Mucosa of descending colon (tissue), 3 donors: ENCODE measurements around the gene OLFML2A. TPM values are rescaled to one million over a fixed set of nuclear protein-coding genes. Genes with fewer than 3 reads are reported as not detected.

Experiments used
- ATAC-seq: fragments of 200-7000 bp; cut with Tn5 transposase; one replicate; pipeline ENCODE4 v1.9.1; 2020; ENCODE audit warnings: mild to moderate bottlenecking, moderate library complexity
- DNase-seq, 3 donors: peaks; one replicate each; pipeline ENCODE4 v3.0.0-alpha.2; 2020
- H3K36me3 ChIP-seq: fragments of 200-600 bp; one replicate; pipeline ENCODE4 v1.8.0; 2021; ENCODE audit warnings: low read depth, mild to moderate bottlenecking
- H3K4me1 ChIP-seq: fragments of 200-600 bp; one replicate; pipeline ENCODE4 v1.8.0; 2021; ENCODE audit warnings: low read depth, mild to moderate bottlenecking
- H3K4me3 ChIP-seq: fragments of 200-600 bp; one replicate; pipeline ENCODE4 v1.8.0; 2021; ENCODE audit warnings: mild to moderate bottlenecking
- H3K9me3 ChIP-seq: fragments of 200-600 bp; one replicate; pipeline ENCODE4 v1.8.0; 2021; ENCODE audit warnings: mild to moderate bottlenecking
- intact Hi-C, 2 donors: fragments of 100-400 bp; cut with DNase I in 1 of 2; cut with micrococcal nuclease in 1 of 2; formaldehyde crosslinking; loops; one replicate each; pipeline versions ENCODE4 v1.11.0 to v1.11.1; 2022; cut with DNase I, micrococcal nuclease
- total RNA-seq, 3 donors: library from RNA; stranded (reverse); fragmentation: NEBNext Ultra II Directional in 2 of 3; extraction: Animal tissue kit (Norgen Biotek cat#: 25700) in 2 of 3; gene quantifications; one replicate each; pipeline versions ENCODE4 v1.2.1 to v1.2.4, GENCODE V29; 2021 to 2023
- TF ChIP-seq, protein P1 (sequence below): fragments of 200-600 bp; IDR thresholded peaks from one replicate; pipeline ENCODE4 v1.8.0; 2022; ENCODE audit warnings: antibody characterized with exemption, mild to moderate bottlenecking
- donor health status: DM: no; HTN: no; CAD: no; lungs with moderate emphysema.
- donor health status: DM: no; HTN: no; CAD: no.
- donor health status: DM: no; HTN: yes; CAD: no.

The OLFML2A gene
- total RNA-seq, 3 donors from 2014 or later: 2.8 to 48.3 (median 4.7) TPM

DNA sequence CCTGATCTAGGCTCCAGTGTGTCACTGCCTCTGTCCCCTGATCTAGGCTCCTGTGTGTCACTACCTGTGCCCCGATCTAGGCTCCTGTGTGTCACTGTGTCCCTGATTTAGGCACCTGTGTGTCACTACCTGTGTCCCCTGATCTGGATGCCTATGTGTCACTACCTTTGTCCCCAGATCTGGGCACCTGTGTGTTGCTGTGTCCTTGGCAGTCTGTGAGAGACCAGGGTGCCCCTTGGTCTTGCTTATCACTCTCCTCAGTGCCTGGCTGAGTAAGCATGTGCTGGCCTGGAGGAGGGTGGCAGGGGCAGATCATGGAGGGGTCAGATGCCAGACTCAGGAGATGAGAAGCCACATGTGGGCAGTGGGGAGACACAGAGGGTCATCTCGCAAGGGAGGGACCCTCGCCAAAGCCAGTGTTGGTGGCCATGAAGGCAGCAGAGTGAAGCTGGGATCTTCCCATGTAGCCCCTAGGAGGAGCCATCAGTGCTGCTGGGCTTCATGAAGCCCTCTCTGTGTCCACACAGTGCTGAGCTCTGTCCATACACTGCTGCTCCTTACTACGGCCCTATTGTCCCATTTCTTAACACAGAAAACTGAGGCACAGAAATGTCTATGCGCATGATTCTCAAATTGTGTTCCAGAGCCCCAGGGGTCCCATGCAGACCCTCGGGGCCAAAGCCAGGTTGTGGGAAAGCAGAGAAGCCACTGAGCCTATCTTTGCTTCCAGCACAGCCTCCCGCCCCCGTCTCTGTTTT is 15.5 kb downstream of the OLFML2A start:
- no peaks in the 10 kb centered on the region for H3K36me3 ChIP-seq
- DNase-seq (no peak), ATAC-seq (no peak)
- H3K9me3 ChIP-seq: no peaks in the 10 kb centered on the region
- intact Hi-C loops: no loop called here
- no peak overlapping the region for H3K4me3 ChIP-seq
- H3K4me1 ChIP-seq: no peaks in the 10 kb centered on the region
- TF ChIP-seq, protein P1, sequence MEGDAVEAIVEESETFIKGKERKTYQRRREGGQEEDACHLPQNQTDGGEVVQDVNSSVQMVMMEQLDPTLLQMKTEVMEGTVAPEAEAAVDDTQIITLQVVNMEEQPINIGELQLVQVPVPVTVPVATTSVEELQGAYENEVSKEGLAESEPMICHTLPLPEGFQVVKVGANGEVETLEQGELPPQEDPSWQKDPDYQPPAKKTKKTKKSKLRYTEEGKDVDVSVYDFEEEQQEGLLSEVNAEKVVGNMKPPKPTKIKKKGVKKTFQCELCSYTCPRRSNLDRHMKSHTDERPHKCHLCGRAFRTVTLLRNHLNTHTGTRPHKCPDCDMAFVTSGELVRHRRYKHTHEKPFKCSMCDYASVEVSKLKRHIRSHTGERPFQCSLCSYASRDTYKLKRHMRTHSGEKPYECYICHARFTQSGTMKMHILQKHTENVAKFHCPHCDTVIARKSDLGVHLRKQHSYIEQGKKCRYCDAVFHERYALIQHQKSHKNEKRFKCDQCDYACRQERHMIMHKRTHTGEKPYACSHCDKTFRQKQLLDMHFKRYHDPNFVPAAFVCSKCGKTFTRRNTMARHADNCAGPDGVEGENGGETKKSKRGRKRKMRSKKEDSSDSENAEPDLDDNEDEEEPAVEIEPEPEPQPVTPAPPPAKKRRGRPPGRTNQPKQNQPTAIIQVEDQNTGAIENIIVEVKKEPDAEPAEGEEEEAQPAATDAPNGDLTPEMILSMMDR: no peak

DNA sequence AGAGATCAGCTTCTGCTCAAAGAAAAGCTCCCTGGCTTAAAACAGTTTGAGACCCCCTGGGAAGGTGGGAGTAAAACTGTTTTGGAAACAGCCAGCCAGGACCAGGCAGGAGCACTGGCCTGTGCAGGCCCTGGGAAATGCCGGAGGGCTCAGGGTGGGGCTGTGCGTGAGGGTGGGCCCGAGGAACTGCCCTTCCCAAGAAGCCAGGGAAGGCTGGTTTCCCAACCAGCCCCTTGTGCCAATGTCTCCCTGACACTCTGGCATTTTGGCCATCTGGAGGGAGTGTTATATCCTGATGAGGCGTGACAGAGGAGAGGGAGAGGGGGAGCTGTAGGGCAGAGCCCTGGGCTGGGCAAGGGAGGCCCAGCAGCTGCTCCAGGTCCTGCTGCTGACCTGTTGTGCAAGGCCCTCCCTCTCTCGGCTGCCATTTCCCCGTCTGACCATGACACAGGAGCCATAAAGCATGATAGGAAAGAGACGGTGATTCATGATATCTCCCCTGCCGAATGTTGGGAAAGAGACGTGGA is 16.1 kb downstream of the OLFML2A start:
- no peaks in the 10 kb centered on the region for H3K36me3 ChIP-seq
- DNase-seq: no peak
- H3K4me3 ChIP-seq: no peak overlapping the region
- intact Hi-C loops: no loop called here
- no peaks in the 10 kb centered on the region for H3K4me1 ChIP-seq
- no peaks in the 10 kb centered on the region for H3K9me3 ChIP-seq
- no peak for ATAC-seq
- TF ChIP-seq, protein P1: no peak

DNA sequence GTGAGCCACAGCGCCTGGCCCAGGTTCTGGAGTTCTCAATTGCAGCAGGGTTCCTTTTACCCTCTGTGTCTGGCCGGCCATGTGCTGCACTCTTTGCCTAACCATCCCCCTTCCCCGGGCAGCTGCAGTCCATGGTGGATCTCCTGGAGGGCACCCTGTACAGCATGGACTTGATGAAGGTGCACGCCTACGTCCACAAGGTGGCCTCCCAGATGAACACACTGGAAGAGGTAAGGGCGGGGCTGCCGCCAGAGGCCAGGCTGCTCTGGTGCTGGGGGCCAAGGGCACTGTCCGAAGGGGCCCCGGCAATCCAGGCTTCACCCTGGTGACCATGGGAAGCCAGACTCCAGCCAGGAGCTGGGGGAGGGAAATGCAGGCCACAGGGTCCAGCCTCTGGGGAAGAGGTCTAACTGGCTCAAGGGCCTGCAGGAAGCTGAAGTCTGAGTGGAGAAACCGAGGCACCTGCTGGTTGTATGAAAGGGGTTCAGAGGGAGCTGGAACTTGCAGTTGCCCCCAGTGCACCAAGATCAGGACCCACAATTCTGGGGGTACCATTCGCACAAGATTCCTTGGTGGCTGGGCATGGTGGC is 18.1 kb downstream of the OLFML2A start:
- intact Hi-C loops: no loop called here

DNA sequence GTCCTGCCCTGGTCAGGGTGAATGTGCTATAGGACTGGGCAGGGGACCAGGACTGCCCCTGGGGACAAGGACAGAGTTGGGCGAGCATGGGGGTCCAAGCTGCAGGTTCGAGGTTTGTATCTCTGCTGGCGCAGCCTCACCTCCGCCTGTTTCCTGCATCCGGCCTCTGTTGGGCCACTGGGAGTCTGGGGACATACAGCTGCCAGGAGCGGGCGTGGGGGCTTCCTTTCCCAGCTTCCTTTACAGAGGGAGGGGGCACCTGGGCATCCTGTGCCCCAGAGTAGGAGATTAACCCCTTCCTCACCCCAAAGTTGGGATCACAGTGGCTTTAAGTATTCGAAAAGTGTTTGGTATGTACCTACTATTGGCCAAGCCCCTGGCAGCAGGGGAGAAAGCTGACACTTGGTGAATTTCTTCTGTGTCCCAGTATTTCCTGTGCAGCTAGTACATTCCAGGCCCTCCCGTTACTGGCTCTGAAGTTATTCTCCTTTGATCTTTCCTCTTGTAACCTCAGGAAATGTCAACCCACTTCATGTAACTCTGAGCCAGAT is 19.0 kb downstream of the OLFML2A start:
- ATAC-seq (no peak), DNase-seq (no peak)
- H3K4me3 ChIP-seq: no peak overlapping the region
- H3K9me3 ChIP-seq: no peaks in the 10 kb centered on the region
- TF ChIP-seq, protein P1: no peak
- no peaks in the 10 kb centered on the region for H3K4me1 ChIP-seq
- H3K36me3 ChIP-seq: no peaks in the 10 kb centered on the region
- intact Hi-C loops: no loop called here

More for the DNA sequence above, 18.1 kb downstream of the OLFML2A start:
- no peaks in the 10 kb centered on the region for H3K4me1 ChIP-seq
- H3K4me3 ChIP-seq: no peak overlapping the region
- TF ChIP-seq, protein P1: no peak
- ATAC-seq (peak; percentile 72), DNase-seq (peak in 1 of 3 donors; percentile 27)
- H3K36me3 ChIP-seq: no peaks in the 10 kb centered on the region
- H3K9me3 ChIP-seq: no peaks in the 10 kb centered on the region

DNA sequence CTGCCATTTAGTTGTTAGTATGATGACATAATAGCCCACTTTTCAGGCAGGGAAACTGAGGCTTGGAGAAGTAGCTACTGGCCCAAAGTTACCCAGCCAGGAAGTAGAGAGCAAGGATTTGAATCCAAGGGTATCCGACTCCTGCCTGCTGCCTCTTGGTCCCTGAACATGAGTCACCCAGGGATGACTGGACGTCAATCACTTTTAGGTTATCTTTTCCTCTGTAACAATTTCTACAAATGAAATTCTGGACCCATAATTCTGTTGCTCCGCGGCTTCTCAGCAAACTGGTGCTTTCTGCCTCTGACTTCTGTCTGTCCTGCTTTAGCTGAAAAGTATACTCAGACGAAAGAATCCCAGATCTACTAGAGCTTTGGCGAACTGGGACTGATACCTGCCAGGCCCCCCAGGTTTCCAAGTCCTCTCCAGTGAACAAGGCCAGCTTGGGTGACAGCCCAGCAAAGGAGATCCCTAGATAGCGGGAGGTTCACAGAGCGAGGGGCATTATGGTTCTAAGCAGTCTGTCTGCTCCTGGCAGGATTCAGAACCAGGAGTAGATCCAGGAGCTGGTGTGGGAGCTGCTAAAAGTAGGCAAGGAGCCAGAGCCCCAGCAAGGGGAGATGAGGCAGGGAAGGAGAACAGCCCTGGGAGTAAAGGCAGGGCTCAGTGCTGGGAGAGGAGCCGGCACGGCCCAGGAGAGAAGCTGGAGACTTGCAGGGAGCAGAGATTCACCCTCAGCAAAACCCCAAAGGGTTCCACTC is 20.6 kb downstream of the OLFML2A start:
- H3K4me3 ChIP-seq: no peak overlapping the region

More for the DNA sequence above, 20.6 kb downstream of the OLFML2A start:
- TF ChIP-seq, protein P1: no peak
- intact Hi-C loops: no loop called here
- H3K4me1 ChIP-seq: no peaks in the 10 kb centered on the region
- no peak for DNase-seq
- no peaks in the 10 kb centered on the region for H3K36me3 ChIP-seq
- H3K9me3 ChIP-seq: no peaks in the 10 kb centered on the region
- ATAC-seq: no peak
